Panc1 (cell line): ENCODE results near the gene TOR1AIP1. TPM values are rescaled to one million over a fixed set of nuclear protein-coding genes. Genes with fewer than 3 reads are reported as not detected.

ENCODE experiments used
- ATAC-seq: fragments of 200-7000 bp; cut with Tn5 transposase; 2 replicates; pipeline ENCODE4 v1.9.1; 2020; ENCODE audit warnings: mild to moderate bottlenecking, moderate library complexity
- BruUV-seq: library from RNA; stranded (reverse); fragments of 400-500 nt; replicated peaks from 2 replicates; lab custom pipeline; 2021; lab: Mats Ljungman, UMichigan
- CTCF ChIA-PET: fragments of 300-600 bp; sonication (Branson Sonifier 250); formaldehyde crosslinking; loops from one replicate; lab custom pipeline; 2022; ENCODE audit warnings: antibody characterized with exemption; lab: Charles Lee
- POLR2A ChIA-PET: fragments of 300-600 bp; sonication (Branson Sonifier 250); formaldehyde crosslinking; loops from one replicate; lab custom pipeline; 2022; ENCODE audit warnings: antibody characterized with exemption; lab: Charles Lee
- DNase-seq: peaks from one replicate; pipeline ENCODE4 v3.0.0-alpha.2; 2010; ENCODE audit warnings: low read depth, low spot score
- H3K27ac ChIP-seq: 2 replicates; pipeline ENCODE4 v1.5.1; 2011; ENCODE audit warnings: mild to moderate bottlenecking, low read length, inconsistent platforms
- H3K27me3 ChIP-seq: fragments of 200-500 bp; sonication (Bioruptor generic); 2 replicates; pipeline ENCODE4 v1.6.0; 2014; ENCODE audit warnings: low read length, inconsistent platforms; ENCODE audit not compliant: control insufficient read depth, insufficient read depth
- H3K36me3 ChIP-seq: fragments of 200-500 bp; sonication (Bioruptor generic); 2 replicates; pipeline ENCODE4 v1.5.1; 2014; ENCODE audit warnings: inconsistent platforms, mild to moderate bottlenecking, low read length, moderate library complexity; ENCODE audit not compliant: control insufficient read depth, insufficient read depth
- H3K4me1 ChIP-seq: 2 replicates; pipeline ENCODE4 v1.5.1; 2011; ENCODE audit warnings: inconsistent platforms, mild to moderate bottlenecking, low read length, moderate library complexity; ENCODE audit not compliant: control insufficient read depth, insufficient read depth
- H3K4me3 ChIP-seq, 2 experiments: 2 replicates each; pipeline ENCODE4 v1.5.1; 2011 to 2012; ENCODE audit warnings: low read depth in 2 of 2, low read length in 2 of 2, mild to moderate bottlenecking in 2 of 2, inconsistent platforms in 1 of 2, moderate library complexity in 1 of 2
- H3K9me3 ChIP-seq: fragments of 200-500 bp; sonication (Bioruptor generic); 2 replicates; pipeline ENCODE4 v1.5.1; 2014; ENCODE audit warnings: low read depth, mild to moderate bottlenecking, inconsistent platforms, low read length, moderate library complexity; ENCODE audit not compliant: control insufficient read depth, insufficient read depth
- POLR2AphosphoS5 ChIP-seq: IDR thresholded peaks from 2 replicates; pipeline ENCODE4 v1.6.1; 2012; ENCODE audit warnings: mild to moderate bottlenecking, low read depth, low read length, moderate library complexity
- SIN3A ChIP-seq: IDR thresholded peaks from 2 replicates; pipeline ENCODE4 v1.6.1; 2012; ENCODE audit warnings: low read depth, mild to moderate bottlenecking, low read length, moderate library complexity, borderline replicate concordance; ENCODE audit not compliant: insufficient read depth
- TCF7L2 ChIP-seq: IDR thresholded peaks from 2 replicates; pipeline ENCODE4 v1.6.1; 2011; ENCODE audit warnings: mild to moderate bottlenecking, low read depth, low read length, inconsistent platforms
- in situ Hi-C: cut with HindIII; loops from 2 replicates; pipeline ENCODE4 v1.10.0; 2016; ENCODE audit warnings: low sequenced_read_pairs, low pct_unique_long_range_greater_than_20kb
- intact Hi-C: fragments of 100-400 bp; cut with micrococcal nuclease; formaldehyde crosslinking; loops from one replicate; pipeline ENCODE4 v1.10.0; 2022; ENCODE audit not compliant: unreplicated experiment
- total RNA-seq: library from RNA; stranded (reverse); gene quantifications from one replicate; pipeline ENCODE4 v1.2.1, GENCODE V29; 2021; ENCODE audit not compliant: unreplicated experiment
- TF ChIP-seq, protein P1 (sequence below): fragments of 450-650 bp; IDR thresholded peaks from 2 replicates; pipeline ENCODE4 v1.5.1; 2017; ENCODE audit warnings: mild to moderate bottlenecking
- TF ChIP-seq, protein P2 (sequence below), 2 experiments: IDR thresholded peaks; 2 replicates each; pipeline ENCODE4 v1.6.1; 2011 to 2012; ENCODE audit warnings: low read depth in 2 of 2, control low read depth in 1 of 2, low read length in 1 of 2, mild to moderate bottlenecking in 1 of 2, moderate library complexity in 1 of 2; ENCODE audit not compliant: insufficient read depth in 1 of 2

TOR1AIP1 gene
- total RNA-seq, 1 experiment from 2014 or later = 62.0 TPM

DNA sequence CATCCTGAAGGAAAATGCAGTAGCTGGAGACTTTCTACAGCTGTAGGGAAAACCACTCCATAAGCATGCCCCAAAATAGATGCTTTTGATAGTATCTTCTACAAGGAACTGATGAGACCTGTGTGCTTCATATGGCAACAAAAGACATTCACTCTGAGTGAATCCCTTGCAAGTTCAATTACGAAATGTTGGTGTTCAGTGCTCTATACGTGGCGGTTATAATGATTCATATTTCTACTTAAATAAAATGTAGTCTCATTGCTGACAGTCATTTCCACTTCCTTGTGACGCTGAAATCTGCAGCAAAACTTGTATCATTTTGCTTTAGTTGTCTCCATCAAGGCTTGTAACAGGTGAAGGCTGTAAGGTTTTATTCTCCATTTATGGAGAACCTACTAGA lies 25.1 kb upstream of the TOR1AIP1 start:
- no peaks in the 10 kb centered on the region for H3K9me3 ChIP-seq
- ATAC-seq (no peak), DNase-seq (no peak)
- ChIA-PET POLR2A (no interaction called here), CTCF (no interaction called here)
- H3K27me3 ChIP-seq = no peaks in the 10 kb centered on the region
- no peak overlapping the region for H3K4me3 ChIP-seq
- H3K27ac ChIP-seq = no peak overlapping the region
- peaks cover 11% of the 10 kb centered on the region for H3K36me3 ChIP-seq
- TF ChIP-seq TCF7L2 = no peak
- TF ChIP-seq SIN3A = no peak
- TF ChIP-seq POLR2AphosphoS5 = no peak
- TF ChIP-seq, protein P1, sequence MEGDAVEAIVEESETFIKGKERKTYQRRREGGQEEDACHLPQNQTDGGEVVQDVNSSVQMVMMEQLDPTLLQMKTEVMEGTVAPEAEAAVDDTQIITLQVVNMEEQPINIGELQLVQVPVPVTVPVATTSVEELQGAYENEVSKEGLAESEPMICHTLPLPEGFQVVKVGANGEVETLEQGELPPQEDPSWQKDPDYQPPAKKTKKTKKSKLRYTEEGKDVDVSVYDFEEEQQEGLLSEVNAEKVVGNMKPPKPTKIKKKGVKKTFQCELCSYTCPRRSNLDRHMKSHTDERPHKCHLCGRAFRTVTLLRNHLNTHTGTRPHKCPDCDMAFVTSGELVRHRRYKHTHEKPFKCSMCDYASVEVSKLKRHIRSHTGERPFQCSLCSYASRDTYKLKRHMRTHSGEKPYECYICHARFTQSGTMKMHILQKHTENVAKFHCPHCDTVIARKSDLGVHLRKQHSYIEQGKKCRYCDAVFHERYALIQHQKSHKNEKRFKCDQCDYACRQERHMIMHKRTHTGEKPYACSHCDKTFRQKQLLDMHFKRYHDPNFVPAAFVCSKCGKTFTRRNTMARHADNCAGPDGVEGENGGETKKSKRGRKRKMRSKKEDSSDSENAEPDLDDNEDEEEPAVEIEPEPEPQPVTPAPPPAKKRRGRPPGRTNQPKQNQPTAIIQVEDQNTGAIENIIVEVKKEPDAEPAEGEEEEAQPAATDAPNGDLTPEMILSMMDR = no peak
- TF ChIP-seq, protein P2, sequence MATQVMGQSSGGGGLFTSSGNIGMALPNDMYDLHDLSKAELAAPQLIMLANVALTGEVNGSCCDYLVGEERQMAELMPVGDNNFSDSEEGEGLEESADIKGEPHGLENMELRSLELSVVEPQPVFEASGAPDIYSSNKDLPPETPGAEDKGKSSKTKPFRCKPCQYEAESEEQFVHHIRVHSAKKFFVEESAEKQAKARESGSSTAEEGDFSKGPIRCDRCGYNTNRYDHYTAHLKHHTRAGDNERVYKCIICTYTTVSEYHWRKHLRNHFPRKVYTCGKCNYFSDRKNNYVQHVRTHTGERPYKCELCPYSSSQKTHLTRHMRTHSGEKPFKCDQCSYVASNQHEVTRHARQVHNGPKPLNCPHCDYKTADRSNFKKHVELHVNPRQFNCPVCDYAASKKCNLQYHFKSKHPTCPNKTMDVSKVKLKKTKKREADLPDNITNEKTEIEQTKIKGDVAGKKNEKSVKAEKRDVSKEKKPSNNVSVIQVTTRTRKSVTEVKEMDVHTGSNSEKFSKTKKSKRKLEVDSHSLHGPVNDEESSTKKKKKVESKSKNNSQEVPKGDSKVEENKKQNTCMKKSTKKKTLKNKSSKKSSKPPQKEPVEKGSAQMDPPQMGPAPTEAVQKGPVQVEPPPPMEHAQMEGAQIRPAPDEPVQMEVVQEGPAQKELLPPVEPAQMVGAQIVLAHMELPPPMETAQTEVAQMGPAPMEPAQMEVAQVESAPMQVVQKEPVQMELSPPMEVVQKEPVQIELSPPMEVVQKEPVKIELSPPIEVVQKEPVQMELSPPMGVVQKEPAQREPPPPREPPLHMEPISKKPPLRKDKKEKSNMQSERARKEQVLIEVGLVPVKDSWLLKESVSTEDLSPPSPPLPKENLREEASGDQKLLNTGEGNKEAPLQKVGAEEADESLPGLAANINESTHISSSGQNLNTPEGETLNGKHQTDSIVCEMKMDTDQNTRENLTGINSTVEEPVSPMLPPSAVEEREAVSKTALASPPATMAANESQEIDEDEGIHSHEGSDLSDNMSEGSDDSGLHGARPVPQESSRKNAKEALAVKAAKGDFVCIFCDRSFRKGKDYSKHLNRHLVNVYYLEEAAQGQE (IDR thresholded peaks at IDR 0.05; ENCODE audit: insufficient read depth in 1 of 2, low read depth in 2 of 2, low read length in 1 of 2) = no peak
- in situ Hi-C loops (no loop called here), intact Hi-C loops (no loop called here)
- no peaks in the 10 kb centered on the region for H3K4me1 ChIP-seq
- no TSS peak for BruUV-seq

DNA sequence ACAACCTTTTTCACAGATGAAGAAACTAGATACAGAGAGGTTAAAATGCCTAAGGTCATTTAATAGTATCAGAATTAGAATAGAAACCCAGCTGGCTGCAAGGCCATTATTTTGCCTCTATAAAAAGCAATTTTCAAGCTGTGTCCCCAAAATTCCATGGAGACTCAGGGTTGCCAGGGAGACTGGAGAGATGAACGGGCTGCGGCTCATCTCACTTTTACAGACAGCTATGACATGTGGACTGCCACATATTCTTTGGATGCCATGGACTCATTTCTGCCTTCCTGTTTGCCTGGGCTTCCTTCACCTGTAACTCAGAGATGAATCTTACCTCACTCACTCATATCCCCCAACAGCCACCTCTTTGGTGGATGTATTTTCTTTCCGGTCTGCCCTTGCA lies 21.4 kb upstream of the TOR1AIP1 start:
- POLR2A ChIA-PET = no interaction called here
- ATAC-seq (no peak), DNase-seq (no peak)
- Histone ChIP-seq H3K36me3 (peaks cover 16% of the 10 kb centered on the region), H3K27me3 (no peaks in the 10 kb centered on the region), H3K27ac (no peak overlapping the region), H3K4me3 (no peak overlapping the region), H3K9me3 (no peaks in the 10 kb centered on the region), H3K4me1 (no peaks in the 10 kb centered on the region)
- BruUV-seq = no TSS peak
- intact Hi-C loops (no loop called here), in situ Hi-C loops (no loop called here)
- CTCF ChIA-PET = no interaction called here
- TF ChIP-seq, protein P1 = no peak
- no peak for TF ChIP-seq SIN3A
- TF ChIP-seq, protein P2 (IDR thresholded peaks at IDR 0.05; ENCODE audit: insufficient read depth in 1 of 2, low read depth in 2 of 2, low read length in 1 of 2) = no peak
- no peak for TF ChIP-seq POLR2AphosphoS5
